ENCODE data around the gene CTSE. TPM values are rescaled to one million over a fixed set of nuclear protein-coding genes. Genes with fewer than 3 reads are reported as not detected.
"Not testable (repeated sequence)": the region's sequence is repeated elsewhere in the genome, so short reads cannot be mapped to it uniquely, and the experiment has no call there.

CTSE gene
- total RNA-seq, 1 experiment from 2014 or later = not detected

GRCh38 chr1:206055639-206056323 is 32.1 kb upstream of the CTSE start:
- H3K9me3 ChIP-seq (ENCODE audit: control insufficient read depth, insufficient read depth, low read depth, low read length); BruUV-seq (replicated peaks); in situ Hi-C loops (cut with HindIII; ENCODE audit: low pct_unique_long_range_greater_than_20kb, low sequenced_read_pairs); CTCF ChIA-PET; intact Hi-C loops (cut with micrococcal nuclease; ENCODE audit: unreplicated experiment); H3K27ac ChIP-seq (ENCODE audit: low read length); ATAC-seq; H3K4me3 ChIP-seq (ENCODE audit: low read depth in 2 of 2, low read length in 2 of 2); H3K36me3 ChIP-seq (ENCODE audit: control insufficient read depth, insufficient read depth, low read length); H3K4me1 ChIP-seq (ENCODE audit: control insufficient read depth, insufficient read depth, low read length); H3K27me3 ChIP-seq (ENCODE audit: control insufficient read depth, insufficient read depth, low read length); DNase-seq (ENCODE audit: low read depth, low spot score): not testable (repeated sequence)
- POLR2A ChIA-PET = interaction anchor here (0.7 kb wide), 1 partner anchor 37 kb away, joined by 3 read pairs; no protein-coding TSS in a partner anchor

GRCh38 chr1:206055069-206055625 is 31.5 kb upstream of the CTSE start:
- DNase-seq (ENCODE audit: low read depth, low spot score); H3K27me3 ChIP-seq (ENCODE audit: control insufficient read depth, insufficient read depth, low read length); intact Hi-C loops (cut with micrococcal nuclease; ENCODE audit: unreplicated experiment); H3K9me3 ChIP-seq (ENCODE audit: control insufficient read depth, insufficient read depth, low read depth, low read length); H3K4me3 ChIP-seq (ENCODE audit: low read depth in 2 of 2, low read length in 2 of 2); ATAC-seq; CTCF ChIA-PET; H3K4me1 ChIP-seq (ENCODE audit: control insufficient read depth, insufficient read depth, low read length); H3K36me3 ChIP-seq (ENCODE audit: control insufficient read depth, insufficient read depth, low read length); BruUV-seq (replicated peaks); in situ Hi-C loops (cut with HindIII; ENCODE audit: low pct_unique_long_range_greater_than_20kb, low sequenced_read_pairs); H3K27ac ChIP-seq (ENCODE audit: low read length): not testable (repeated sequence)
- POLR2A ChIA-PET = interaction anchor here (0.7 kb wide), 1 partner anchor 38 kb away, joined by 3 read pairs; no protein-coding TSS in a partner anchor

GRCh38 chr1:206053616-206054015 is 29.9 kb upstream of the CTSE start:
- intact Hi-C loops (cut with micrococcal nuclease; ENCODE audit: unreplicated experiment); H3K27me3 ChIP-seq (ENCODE audit: control insufficient read depth, insufficient read depth, low read length); CTCF ChIA-PET; in situ Hi-C loops (cut with HindIII; ENCODE audit: low pct_unique_long_range_greater_than_20kb, low sequenced_read_pairs); H3K36me3 ChIP-seq (ENCODE audit: control insufficient read depth, insufficient read depth, low read length); H3K4me1 ChIP-seq (ENCODE audit: control insufficient read depth, insufficient read depth, low read length); POLR2A ChIA-PET; H3K27ac ChIP-seq (ENCODE audit: low read length); ATAC-seq; BruUV-seq (replicated peaks); H3K4me3 ChIP-seq (ENCODE audit: low read depth in 2 of 2, low read length in 2 of 2); H3K9me3 ChIP-seq (ENCODE audit: control insufficient read depth, insufficient read depth, low read depth, low read length); DNase-seq (ENCODE audit: low read depth, low spot score): not testable (repeated sequence)

GRCh38 chr1:206052919-206053610 is 29.4 kb upstream of the CTSE start, which contains the start of gene RHEX:
RHEX (plus strand) TSS chr1:206053173; CDS start chr1:206097829, 44,656 bp downstream.
- H3K4me3 ChIP-seq (ENCODE audit: low read depth in 2 of 2, low read length in 2 of 2); intact Hi-C loops (cut with micrococcal nuclease; ENCODE audit: unreplicated experiment); ATAC-seq; H3K27ac ChIP-seq (ENCODE audit: low read length); H3K4me1 ChIP-seq (ENCODE audit: control insufficient read depth, insufficient read depth, low read length); POLR2A ChIA-PET; CTCF ChIA-PET; BruUV-seq (replicated peaks); in situ Hi-C loops (cut with HindIII; ENCODE audit: low pct_unique_long_range_greater_than_20kb, low sequenced_read_pairs); H3K9me3 ChIP-seq (ENCODE audit: control insufficient read depth, insufficient read depth, low read depth, low read length); DNase-seq (ENCODE audit: low read depth, low spot score); H3K27me3 ChIP-seq (ENCODE audit: control insufficient read depth, insufficient read depth, low read length); H3K36me3 ChIP-seq (ENCODE audit: control insufficient read depth, insufficient read depth, low read length): not testable (repeated sequence)

- H3K9me3 ChIP-seq (ENCODE audit: control insufficient read depth, insufficient read depth, low read depth, low read length); H3K27ac ChIP-seq (ENCODE audit: low read length); H3K4me1 ChIP-seq (ENCODE audit: control insufficient read depth, insufficient read depth, low read length); H3K27me3 ChIP-seq (ENCODE audit: control insufficient read depth, insufficient read depth, low read length); H3K4me3 ChIP-seq (ENCODE audit: low read depth in 2 of 2, low read length in 2 of 2); DNase-seq (ENCODE audit: low read depth, low spot score); CTCF ChIA-PET; intact Hi-C loops (cut with micrococcal nuclease; ENCODE audit: unreplicated experiment); BruUV-seq (replicated peaks); H3K36me3 ChIP-seq (ENCODE audit: control insufficient read depth, insufficient read depth, low read length); ATAC-seq; in situ Hi-C loops (cut with HindIII; ENCODE audit: low pct_unique_long_range_greater_than_20kb, low sequenced_read_pairs): not testable (repeated sequence)
- POLR2A ChIA-PET = interaction anchor here (0.6 kb wide), 1 partner anchor 482 kb away, joined by 3 read pairs; no protein-coding TSS in a partner anchor
Observed at GRCh38 chr1:206052231-206052865, 28.7 kb upstream of the CTSE start.

All from Panc1 (cell line).